GM19035 (cell line): Measurements from ENCODE around the gene PC.
"Not testable (repeated sequence)": the region's sequence is repeated elsewhere in the genome, so short reads cannot be mapped to it uniquely, and the experiment has no call there.

Experiments used
- ATAC-seq: cut with Tn5 transposase; IDR thresholded peaks from one replicate; pipeline ENCODE4 v1.9.1; 2021; ENCODE audit not compliant: unreplicated experiment

Gene PC

DNA sequence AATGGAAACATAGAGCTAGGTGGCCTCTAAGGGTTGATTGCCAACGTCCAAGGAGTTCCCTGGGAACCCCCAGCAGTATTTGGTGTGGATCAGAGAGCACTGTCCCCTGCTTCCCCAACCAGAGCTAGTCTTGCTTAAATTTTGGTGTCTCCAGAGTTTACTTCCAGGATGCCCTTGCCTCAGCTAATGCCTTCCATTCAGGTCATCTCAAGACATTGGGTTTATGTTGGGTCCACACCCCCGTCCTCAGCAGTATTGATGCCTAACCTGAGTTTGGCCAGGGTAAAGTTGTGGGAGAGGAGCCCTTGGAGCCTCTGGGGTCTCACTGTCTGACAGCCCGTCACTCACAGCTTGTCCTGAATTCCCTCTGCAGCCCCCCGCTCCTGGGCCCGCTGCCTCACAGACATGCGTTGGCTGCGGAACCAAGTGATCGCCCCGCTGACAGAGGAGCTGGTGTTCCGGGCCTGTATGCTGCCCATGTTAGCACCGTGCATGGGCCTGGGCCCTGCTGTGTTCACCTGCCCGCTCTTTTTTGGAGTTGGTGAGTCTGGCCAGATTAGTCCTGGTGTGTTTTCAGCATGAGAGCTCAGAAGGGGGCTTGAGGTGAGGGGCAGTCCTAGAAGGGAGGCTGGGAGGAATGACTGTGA is 113.6 kb downstream of the PC start:
- ATAC-seq: no peak

DNA sequence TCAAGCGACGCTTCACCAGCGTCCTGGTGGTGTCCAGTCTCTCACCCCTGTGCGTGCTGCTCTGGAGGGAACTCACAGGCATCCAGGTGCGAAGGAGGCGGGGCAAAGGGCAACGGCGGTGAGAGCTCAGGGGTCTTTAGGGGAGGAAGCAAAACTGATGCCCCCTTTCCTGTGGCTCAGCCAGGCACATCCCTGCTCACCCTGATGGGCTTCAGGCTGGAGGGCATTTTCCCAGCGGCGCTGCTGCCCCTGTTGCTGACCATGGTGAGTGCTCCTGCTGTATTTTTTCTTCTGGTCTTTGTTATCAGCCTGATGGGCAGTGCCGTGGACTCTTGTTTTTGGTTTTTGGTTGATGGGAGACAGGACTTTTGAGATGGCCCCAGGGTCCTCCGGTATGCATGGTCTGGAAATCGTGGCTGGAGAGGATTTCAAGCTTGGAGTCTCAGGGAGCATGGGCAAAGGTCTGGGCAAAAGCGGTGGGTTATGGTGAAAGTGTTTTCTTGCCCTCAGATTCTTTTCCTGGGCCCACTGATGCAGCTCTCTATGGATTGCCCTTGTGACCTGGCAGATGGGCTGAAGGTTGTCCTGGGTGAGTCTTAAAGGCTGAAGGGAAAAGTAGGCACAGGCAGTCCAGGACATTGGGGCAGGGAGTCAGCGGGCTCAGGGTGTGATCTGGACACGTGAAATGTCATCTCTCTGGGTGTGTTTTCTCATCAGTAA is 114.2 kb downstream of the PC start:
- ATAC-seq: no peak

DNA sequence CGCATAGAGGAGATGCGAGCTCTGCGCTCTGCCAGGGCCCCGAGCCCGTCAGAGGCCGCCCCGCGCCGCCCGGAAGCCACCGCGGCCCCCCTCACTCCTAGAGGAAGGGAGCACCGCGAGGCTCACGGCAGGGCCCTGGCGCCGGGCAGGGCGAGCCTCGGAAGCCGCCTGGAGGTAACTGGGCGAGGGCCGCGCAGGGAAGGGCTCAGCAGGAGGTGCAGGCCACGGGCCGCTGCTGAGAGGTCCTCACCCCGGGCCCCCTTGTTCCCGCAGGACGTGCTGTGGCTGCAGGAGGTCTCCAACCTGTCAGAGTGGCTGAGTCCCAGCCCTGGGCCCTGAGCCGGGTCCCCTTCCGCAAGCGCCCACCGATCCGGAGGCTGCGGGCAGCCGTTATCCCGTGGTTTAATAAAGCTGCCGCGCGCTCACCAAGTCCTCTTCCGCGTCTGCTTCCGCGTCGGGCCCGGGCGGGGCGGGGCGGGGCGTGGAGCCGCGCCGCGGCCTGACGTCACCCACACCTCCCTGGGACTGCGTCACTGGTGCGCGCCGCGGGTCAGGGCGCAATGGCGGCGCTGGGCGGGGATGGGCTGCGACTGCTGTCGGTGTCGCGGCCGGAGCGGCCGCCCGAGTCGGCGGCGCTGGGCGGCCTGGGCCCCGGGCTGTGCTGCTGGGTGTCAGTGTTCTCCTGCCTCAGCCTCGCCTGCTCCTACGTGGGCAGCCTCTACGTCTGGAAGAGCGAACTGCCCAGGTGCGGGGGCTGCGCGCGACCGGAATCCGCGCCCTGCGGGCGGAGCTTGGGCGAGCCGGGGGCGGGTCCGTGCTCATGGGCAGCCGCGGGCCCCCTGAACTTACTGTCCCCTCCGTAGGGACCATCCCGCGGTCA is 115.0 kb downstream of the PC start, which contains the start of gene RCE1:
Gene RCE1 (plus strand): TSS at position 546 of the 880 bp plus-strand sequence. CDS start 15 bp downstream, at position 561.
- ATAC-seq: peak; percentile 87

DNA sequence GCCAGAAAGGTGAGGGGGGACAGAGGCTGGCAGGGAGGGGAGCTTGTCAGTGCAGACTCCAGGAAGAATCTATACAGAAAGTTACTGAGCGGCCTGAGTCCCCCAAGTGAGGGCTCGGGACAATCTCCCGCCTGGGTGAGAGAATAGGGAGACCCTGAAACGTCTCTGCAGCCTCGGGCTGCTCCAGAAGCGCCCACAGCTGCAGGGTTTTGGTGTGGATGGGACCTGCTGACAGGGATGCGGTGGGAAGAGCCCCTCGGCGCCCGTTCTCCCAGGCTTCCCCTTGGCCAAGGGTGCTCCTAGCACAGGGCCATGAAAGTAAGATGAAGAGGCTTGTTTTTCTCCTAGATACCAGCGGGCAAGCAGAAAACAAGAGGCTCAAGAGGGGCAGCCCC is 115.7 kb downstream of the PC start:
- no peak for ATAC-seq

DNA sequence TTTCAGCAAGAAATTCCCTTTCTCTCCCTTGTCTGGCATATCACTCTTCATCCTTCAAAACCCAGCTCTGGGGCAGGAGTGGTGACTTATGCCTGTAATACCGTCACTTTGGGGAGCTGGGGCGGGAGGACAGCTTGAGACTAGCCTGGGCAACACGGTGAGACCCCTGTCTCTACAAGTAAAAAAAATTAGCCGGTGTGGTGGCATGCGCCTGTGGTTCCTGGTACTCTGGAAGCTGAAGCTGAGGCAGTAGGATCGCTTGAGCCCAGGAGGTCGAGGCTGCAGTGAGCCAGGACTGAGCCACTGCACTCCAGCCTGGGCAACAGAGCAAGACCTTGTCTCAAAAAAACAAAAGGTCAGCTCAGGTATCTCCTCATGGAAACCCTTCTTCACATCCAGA is 116.3 kb downstream of the PC start:
- ATAC-seq: no peak

DNA sequence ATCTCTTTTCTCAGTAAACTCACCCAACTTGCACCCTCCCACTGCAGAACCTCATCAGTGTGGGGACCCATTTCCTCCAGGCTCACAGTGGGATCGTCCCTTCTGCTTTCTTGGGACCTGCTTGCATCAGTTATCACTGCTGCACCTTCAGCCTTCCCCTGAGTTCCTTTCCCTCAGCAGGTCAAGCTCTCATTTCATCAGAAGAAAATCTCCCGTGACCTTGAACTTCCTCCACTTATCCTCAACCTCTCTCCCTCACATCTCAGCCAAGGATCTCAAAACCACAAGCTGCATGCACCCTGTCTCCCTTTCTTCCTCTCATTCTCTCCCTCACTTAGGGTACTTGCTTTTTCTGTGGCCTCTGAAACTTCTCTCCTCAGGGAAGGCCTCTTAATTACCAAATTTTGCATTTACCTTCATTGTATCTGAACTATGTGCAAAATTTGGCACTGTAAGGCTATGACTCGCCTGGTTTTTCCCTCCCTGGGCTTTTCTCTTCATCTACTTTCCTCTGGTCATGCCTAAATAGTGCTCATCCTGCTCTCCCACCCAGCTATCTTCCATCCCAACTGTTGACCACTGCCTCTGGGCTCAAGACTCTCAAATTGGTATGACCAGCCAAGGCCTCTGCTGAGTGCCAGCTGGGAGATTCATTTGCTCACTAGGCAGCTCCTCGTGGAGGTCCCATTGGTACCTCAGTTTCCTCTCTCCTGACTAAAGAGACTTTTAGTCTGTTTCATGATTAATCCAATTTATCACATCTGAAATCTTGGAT is 117.7 kb downstream of the PC start:
- ATAC-seq: no peak

DNA sequence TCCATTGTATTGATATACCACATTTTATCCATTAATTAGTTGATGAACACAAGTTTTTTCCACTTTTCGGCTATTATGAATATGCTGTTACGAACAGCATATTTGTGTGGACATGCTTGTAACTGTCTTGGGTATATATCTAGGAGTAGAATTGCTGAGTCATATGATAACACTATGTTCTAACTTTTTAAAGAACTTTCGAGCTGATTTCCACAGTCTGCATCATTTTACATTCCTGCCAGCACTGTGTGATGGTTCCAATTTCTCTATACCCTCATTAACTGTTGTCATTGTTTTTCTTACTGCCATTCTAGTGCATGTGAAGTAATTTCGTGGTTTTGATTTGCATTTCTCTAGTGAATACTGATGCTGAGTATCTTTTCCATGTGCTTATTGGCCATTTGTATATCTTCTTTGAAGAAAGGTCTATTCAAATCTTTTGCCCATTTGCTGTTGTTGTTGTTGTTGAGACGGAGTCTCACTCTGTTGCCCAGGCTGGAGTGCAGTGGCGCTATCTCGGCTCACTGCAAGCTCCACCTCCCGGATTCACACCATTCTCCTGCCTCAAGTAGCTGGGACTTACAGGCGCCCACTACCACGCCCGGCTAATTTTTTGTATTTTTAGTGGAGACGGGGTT is 122.3 kb downstream of the PC start:
- no peak for ATAC-seq

DNA sequence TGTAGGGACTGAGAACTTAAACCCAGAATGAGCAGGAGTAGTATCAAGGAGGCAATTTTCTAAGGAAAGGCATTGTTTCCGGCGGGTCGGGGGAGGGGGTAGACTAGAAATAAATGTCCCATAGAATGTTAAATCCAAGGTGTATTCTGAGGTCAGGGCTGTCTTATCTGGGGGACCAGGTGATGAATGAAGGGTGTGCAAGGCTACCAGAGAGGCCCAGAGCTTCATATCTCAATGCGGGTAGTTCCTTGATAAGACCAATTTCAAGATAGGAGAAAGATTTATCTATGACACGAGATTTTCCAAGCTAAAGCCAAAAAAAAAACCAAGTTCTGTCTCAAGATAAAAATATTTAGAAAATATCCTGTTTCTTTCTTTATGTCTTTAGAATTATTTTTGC is 123.2 kb downstream of the PC start:
- no peak for ATAC-seq

DNA sequence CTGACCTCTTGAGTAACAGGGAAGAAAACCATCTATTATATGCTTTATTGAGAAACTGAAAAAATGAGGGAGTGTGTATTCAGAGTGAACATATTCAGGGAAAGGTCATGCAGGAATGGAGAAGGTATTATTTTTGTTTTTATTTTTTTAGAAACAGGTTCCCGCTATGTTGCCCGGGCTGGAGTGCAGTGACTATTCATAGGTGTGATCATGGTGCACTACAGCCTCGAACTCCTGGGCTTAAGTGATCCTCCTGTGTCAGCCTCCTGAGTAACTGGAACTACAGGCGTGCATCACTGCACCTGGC is 123.7 kb downstream of the PC start:
- ATAC-seq: no peak

DNA sequence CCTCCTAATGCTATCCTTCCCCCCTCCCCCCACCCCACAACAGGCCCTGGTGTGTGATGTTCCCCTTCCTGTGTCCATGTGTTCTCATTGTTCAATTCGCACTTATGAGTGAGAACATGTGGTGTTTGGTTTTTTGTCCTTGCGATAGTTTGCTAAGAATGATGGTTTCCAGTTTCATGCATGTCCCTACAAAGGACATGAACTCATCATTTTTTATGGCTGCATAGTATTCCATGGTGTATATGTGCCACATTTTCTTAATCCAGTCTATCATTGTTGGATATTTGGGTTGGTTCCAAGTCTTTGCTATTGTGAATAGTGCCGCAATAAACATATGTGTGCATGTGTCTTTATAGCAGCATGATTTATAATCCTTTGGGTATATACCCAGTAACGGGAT is 133.6 kb downstream of the PC start:
- ATAC-seq: not testable (repeated sequence)

DNA sequence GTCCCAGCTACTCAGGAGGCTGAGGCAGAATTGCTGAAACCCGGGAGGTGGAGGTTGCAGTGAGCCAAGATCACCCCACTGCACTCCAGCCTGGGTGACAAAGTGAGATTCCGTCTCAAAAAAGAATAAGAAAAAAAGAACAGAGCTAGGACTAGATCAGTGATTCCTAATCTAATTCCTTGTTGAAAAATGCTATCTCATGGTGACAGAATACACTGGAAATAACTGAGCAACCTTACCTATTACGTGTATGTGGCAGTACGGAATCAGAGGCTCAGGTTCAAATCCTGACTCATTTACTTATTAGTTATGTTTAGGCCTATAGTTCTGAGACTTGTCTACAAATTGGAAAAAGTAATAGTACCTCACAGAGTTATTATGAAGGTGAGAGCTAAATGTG is 134.5 kb downstream of the PC start:
- no peak for ATAC-seq

DNA sequence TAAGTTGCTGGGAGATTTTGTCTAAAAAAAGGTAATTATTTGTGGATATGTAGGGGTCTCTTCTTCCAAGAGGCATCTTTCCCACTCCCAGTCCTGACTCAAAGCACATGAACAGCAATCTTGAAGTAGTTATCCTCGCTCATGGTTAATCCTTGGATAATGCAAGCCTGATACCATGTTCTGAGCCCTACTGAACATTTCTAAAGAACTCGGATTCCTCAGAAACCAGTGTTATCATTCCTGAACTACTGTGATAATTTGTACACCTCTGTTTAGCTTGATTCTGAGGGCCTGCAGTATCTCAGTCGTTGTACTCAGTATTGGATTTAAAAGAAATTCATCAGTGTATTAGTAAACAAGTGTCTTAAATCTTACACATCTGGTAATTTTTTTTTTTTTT is 137.3 kb downstream of the PC start:
- ATAC-seq: no peak

DNA sequence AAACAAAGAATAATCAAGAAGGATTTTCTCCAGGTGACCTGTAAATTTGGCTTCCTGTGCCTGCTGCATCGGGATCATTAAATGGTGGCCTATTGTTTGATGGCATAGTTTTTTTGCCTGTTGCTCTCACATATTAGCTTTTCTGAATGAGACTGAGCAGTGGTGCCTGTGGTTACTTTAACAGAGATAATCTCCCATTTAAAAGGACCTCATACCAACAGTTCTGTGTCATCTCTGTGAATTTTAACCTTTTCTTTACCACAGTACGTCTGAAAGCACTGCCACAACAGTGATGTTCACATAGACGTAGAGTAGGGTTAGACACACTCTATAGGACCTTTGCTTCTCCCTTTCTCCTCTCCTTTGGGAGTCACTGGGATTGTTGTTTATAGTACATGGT is 137.8 kb downstream of the PC start:
- no peak for ATAC-seq

DNA sequence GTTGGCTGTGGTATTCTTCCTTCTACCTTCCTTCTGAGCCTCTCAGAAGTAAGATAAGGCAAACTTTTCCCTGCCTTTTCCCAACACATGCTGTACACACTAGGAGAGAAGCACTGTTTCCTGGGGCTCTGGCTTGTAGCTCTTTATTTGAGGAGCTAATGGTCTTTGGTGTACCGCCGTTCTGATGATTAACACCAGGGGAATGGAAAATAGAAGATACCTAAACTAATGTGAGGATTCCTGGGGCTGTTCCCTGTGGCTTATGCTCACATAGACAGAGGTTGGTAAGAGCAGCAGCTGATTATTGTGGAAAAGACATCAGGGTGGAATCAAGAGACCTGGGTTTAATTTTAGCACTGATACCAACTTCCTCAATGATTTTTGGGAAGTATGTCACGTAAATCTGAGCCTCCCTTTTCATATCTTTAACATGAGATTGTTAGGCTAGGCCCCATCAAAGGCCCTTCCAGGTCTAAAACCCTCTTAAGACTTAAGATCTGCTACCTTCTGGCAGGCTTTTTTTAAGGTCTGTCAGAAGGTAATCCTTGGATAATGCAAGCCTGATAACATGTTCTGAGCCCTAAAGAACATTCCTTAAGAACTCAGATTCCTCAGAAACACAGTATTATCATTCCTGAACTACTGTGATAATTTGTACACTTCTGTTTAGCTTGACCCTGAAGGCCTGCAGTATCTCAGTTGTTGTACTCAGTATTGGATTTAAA is 139.8 kb downstream of the PC start:
- ATAC-seq: no peak

DNA sequence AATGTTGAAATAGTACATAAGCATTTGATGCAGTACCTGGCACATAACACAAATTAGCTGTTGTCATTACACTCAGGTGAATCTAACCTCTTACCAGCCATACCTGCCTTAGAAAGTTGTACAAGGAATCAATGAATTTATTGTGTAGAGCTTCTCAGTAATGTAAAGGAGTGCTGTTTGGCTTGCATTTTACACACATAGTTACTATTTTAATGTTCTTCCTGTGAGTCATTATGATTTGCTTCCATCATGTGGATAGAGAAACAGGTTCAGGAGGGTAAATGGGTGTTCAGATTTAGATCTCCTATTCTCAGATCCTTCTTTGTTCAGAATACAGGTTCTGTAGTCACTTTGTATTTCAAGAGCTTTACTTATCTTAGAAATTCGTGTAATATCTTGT is 142.5 kb downstream of the PC start:
- no peak for ATAC-seq

DNA sequence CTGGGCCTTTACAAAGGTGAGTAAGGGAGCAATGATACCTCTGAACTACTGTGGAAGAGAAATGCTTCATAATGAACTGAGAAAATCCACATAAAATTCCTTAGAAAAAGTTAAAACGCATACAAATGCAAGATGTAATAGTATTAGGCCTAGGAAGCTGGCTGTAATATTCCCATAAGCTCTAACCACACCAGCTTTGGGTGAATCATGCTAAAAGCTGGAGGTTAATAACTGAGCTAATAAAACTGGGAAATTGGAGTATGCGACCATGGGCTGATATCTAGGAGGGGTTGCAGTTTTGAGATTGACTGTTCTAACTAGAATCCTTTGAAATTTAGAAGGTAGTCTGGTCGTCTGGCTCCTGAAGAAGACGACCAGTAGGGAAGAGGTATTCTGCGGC is 143.5 kb downstream of the PC start:
- ATAC-seq: no peak

DNA sequence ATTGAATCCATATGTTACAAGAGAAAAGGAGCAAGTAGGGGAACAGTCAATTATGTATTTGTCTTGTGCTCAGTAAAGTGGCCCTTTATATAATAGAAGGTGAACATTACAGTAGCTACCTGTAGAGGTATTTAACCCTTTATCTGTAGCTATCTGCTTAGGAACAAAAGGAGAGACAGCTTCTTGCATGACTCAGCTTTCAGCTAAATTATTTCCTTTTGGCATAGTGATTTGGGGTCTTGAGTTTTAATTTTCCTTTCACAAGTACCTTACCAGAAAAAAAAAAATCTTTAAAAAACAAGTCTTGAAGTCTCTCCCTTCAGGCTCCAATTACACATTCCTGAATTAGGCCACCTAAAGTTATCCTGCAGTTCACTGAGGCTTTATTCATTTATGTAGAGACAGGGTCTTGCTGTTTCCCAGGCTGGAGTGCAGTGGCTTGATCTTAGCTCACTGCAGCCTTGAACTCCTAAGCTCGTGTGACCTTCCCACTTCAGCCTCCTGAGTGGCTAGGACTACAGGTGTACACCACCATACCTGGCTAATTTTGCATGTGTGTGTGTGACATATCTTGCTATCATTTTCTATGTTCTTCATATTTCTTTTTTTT is 147.5 kb downstream of the PC start:
- no peak for ATAC-seq

DNA sequence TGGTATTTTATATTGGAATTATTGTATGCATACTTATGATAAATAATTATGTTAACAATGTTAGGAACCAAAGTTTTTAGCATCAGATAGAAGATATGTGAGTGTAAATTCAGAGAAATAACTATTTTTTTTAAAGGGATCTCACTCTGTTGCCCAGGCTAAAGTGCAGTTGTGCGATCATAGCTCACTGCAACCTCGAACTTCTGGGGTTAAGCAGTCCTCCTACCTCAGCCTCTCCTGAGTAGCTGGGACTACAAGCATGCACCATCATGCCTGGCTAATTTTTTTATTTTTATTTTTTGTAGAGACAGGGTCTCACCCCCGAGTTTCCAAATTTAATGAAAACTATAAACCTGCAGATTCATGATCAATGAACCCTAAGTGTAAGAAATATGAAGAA is 148.6 kb downstream of the PC start:
- no peak for ATAC-seq

DNA sequence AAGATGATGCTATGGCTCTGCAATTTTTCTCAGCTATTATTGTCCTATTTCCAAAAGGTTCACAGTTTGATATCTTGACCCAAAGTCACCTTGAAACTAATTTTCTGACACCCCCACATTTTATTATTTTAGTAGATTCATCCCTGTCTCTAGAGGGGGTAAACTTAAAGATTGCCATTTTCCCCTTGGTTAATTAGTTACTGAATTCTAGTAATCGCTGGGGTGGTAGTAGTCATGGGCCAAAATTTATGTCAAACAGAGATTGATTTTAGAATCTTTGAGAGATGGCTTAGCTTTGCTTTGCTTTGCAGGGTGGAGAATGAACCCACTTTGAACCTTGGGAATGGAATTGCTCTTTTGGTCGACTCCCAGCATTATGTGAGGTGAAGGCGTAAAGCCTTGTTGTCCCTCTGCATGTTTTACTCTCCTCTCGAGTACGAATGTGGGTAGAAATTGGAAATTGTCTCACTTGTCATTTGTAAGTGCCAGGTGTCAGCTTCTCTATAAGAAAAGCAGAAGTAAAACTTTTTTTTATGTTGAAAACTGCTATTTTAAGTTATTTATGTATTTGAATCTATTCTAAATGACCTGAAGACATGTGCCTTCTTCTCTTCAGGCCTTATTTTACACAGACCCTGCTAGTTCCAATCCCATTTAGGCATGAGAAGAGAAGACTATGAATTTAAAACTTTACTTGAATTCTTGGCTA is 157.3 kb downstream of the PC start:
- ATAC-seq: peak; percentile 74
